Activated T-cell treated with anti-CD3 and anti-CD28 coated beads for 48 hours (primary cell): ENCODE results near the gene SGTA.
"Not testable (repeated sequence)": the region's sequence is repeated elsewhere in the genome, so short reads cannot be mapped to it uniquely, and the experiment has no call there.

Source experiments
- DNase-seq: peaks from one replicate; pipeline ENCODE4 v3.0.0-alpha.2; 2020; ENCODE audit warnings: low read depth

Gene SGTA

GRCh38 chr19:2713170-2713569 lies 69.9 kb downstream of the SGTA start:
- not testable (repeated sequence) for DNase-seq

GRCh38 chr19:2711875-2712205 lies 71.2 kb downstream of the SGTA start:
- DNase-seq = no peak

- no peak for DNase-seq
Observed at GRCh38 chr19:2711172-2711874, 71.8 kb downstream of the SGTA start.

GRCh38 chr19:2706251-2706650 lies 76.8 kb downstream of the SGTA start:
- DNase-seq = no peak
